HG03159 (cell line): ENCODE results near the gene DLG3.
A peak's percentile ranks its signal among the peaks of the same experiment; 100 is the strongest.
"Not testable (repeated sequence)": the region's sequence is repeated elsewhere in the genome, so short reads cannot be mapped to it uniquely, and the experiment has no call there.

ENCODE experiments used
- ATAC-seq: cut with Tn5 transposase; IDR thresholded peaks from one replicate; pipeline ENCODE4 v1.9.1; 2021; ENCODE audit warnings: mild to moderate bottlenecking, moderate library complexity; ENCODE audit not compliant: unreplicated experiment

DLG3 gene

DNA sequence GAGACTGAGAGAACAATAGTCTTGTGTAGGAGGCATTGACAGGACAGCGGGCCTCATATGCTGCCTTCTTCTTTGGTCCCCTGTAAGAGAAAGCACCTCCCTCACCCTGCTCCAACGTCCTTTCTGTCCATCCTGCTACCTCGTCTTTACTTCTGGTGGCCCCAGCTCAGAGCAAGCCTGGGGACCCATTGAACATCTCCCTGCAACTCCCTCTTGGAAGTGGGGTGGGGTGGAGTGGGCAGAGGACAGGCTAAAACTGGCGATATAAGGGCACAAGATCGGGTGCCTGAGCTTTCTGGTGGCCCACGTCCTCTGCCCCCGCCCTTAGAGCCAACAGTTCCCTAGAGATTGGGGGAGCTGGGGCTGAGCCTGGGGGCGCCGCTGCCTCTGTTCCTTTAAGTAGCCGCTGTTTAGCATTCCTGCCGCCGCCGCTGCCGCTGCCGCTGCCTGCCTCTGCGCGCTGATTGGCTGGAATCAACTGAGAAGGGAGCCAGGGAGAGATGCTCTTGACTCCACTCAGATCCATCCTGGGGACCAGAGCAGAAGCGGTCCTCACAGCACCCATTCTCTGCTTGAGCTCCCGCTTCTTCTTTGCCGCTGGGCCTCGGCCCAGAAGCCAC is at the start of gene DLG3:
Gene DLG3 (plus strand): TSS at position 510 of the 620 bp plus-strand sequence. CDS start 367 bp downstream, outside the sequence.
- ATAC-seq: no peak

DNA sequence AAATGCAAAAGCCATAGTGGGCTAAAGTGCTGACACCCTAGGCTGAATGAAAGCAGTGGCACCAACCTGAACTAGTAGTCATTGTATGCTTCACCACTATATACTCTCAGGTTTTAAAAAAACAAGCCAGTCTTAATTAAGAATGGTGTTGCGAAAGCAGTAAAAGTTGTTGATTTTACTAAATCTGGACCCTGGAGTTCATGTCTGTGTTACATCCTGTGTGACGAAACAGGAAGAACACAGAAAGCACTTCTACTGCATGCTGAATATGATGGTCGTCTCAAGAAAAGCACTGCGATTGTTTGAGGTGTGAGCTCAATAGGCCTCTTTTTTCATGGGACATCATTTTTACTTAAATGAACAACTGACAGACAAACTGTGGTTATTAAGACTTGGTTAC is 45.7 kb upstream of the DLG3 start:
- ATAC-seq: no peak

DNA sequence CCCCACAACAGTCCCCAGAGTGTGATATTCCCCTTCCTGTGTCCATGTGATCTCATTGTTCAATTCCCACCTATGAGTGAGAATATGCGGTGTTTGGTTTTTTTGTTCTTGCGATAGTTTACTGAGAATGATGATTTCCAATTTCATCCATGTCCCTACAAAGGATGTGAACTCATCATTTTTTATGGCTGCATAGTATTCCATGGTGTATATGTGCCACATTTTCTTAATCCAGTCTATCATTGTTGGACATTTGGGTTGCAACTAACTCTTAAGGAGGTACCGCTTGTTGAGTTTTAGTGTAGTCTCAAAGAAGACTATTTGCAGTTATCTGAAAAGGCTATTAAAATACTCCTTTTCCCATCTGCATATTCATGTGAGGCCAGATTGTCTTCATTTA is 44.5 kb upstream of the DLG3 start:
- not testable (repeated sequence) for ATAC-seq

DNA sequence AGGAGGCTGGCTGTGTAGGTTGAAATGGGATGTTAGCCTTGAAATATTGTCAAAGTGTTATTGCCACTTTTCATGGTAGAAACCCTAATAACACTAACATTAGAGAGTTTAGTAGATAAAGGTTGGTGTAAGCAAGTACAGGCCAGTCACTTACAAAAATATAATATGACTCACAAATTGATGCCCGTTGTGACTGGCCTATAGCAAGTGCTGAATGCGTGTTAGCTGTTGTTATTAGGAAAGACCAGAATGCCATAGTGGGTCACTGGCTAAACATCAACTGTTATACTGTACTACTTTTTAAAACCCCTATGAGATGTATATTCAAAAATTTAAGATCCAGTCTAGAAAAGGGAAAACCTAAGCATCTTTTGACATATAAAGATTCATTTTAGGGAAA is 41.9 kb upstream of the DLG3 start:
- no peak for ATAC-seq

DNA sequence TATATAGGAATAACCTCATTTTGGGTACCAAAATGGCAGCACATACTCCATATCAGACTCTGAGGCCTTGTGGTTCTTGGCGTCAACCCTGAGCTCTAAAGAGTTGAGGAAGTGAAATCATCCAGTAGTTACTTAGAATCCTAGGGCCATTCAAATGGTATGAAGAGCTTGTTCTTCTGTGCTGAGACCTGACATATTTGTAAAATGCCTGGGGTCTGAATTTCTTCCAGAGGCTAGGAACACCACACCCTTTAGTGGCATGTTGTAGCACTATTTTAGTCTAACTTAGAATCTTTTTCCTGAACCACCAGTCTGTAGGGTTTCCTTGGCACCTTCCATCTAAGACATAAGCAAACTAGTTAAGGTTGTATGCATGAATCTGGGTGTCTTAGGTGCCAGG is 39.6 kb upstream of the DLG3 start:
- no peak for ATAC-seq

DNA sequence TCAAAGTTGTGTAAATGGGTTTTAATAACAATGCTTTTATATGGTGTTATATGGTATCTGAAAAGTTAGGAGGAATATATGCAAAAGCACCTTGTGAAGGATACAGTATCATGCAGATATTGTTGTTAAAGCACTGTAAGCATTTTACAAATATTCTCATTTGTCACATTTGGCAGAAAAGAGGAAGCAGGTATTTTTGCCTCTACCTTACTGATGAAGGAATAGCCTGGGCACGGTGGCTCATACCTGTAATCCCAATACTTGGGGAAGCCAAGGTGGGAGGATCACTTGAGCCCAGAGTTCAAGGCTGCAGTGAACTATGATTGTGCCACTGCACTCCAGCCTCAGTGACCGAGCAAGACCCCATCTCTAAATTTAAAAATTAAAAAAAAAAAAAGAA is 33.7 kb upstream of the DLG3 start:
- no peak for ATAC-seq

DNA sequence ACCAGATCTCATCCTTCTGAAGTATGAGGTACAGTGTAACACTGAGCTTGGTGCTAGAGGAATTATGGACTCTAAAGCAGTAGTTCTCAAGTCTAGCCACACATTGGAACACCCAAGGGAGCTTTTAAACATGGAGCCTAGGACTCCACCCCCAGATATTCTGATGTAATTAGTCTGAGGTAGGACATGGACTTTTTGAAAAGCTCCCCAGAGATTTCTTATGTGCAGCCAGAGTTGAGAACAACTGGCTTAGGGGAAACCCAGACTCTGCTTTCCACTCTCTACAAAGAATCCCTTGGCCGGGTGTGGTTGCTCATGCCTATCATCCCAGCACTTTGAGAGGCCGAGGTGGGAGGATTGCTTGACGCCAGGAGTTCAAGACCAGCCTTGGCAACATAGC is 33.2 kb upstream of the DLG3 start:
- no peak for ATAC-seq

DNA sequence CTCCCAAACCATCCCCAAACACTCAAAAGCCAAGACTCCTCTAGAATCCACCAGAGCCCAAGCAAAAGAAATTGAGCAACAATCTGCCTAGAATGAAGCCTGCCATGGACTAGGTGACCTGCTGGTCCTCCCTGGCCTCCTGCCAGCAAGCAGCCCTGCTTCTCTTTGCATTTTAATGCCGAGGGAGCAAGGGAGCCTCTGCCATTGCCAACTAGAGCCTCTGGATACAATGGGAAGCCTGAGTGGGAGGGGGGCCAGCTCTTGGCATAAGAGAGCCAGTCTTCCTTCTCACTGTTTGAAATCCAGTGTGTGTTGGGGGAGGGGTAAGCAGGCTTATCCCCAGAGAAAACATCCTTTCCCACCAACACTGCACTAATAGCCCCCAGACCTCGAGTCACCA is 23.0 kb upstream of the DLG3 start:
- ATAC-seq: no peak

DNA sequence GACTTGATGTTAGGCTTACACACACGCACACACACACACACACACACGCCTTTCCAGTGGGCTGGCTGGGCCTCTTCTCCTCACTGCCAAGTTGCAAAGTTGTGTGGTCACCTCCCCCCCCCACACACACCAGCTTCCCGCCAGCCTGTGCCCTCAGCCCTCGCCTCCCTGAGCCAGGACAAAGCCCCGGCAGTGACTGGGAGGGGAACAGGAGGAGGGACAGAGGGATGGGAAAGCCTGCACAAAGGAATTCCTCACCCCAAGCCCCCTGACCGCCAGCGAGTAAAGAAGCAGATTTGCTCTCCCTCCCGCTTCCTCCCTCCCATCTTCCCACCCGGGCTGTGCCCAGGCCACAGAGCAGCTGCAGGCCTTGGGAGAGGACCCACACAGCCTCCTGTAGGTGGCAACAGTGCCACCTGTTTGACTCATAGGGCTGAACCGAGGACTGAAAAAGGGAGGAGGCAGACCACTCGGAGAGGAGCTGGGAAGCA is 21.7 kb upstream of the DLG3 start, which contains the start of gene GDPD2:
Gene GDPD2 (plus strand): TSS at position 464 of the 491 bp plus-strand sequence. CDS start 1,671 bp downstream, outside the sequence.
- ATAC-seq: no peak

DNA sequence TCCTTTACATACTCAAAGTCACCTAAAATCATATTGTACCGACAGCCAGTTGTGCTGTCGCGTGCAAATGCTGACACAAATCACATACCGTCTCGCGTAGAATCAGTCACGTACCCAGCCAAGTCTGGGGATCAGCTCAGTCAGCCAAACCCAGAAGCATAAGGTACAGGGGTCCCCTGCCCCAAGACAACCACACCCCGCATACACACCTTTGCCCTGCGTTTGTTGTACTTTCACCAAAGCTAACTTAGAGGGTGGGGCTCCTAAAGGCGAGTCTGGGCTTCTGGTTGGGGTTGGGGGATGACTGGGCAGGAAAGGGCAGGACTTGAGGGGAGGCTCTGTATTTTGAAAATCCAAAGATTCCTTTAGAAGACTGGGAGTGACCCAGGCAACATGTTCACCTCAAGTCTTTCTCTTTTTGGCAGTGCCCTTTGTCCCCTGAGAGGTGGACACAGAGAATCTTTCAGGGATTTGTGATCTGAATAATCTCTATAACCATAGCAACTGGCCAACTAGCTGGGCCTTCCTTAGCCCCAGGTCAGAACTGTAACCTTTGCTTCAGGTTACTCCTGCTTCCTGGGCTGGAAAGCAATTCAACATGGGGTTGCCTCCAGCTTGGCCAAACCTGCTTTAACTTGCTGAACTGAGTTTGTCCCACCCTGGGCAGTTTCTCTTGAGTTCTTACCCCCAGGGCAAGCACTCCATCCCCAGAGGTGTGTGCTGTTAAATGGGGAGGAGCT is 20.5 kb upstream of the DLG3 start:
- no peak for ATAC-seq

DNA sequence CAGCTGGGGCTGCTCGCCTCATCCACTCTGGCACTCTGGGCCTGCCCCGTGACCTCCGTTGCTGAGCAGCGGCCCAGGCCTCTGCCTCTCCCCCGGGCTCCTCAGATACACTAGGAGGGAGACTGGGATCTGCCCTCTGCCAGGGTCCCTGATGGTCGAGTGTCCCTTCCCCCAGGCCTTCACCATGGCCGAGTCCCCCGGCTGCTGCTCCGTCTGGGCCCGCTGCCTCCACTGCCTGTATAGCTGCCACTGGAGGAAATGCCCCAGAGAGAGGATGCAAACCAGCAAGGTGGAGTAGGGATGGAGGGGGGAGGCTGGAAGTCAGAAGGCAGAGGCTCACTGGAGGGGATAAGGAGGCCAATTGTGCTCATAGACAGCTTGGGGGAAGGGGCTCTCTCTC is 19.8 kb upstream of the DLG3 start:
- no peak for ATAC-seq

DNA sequence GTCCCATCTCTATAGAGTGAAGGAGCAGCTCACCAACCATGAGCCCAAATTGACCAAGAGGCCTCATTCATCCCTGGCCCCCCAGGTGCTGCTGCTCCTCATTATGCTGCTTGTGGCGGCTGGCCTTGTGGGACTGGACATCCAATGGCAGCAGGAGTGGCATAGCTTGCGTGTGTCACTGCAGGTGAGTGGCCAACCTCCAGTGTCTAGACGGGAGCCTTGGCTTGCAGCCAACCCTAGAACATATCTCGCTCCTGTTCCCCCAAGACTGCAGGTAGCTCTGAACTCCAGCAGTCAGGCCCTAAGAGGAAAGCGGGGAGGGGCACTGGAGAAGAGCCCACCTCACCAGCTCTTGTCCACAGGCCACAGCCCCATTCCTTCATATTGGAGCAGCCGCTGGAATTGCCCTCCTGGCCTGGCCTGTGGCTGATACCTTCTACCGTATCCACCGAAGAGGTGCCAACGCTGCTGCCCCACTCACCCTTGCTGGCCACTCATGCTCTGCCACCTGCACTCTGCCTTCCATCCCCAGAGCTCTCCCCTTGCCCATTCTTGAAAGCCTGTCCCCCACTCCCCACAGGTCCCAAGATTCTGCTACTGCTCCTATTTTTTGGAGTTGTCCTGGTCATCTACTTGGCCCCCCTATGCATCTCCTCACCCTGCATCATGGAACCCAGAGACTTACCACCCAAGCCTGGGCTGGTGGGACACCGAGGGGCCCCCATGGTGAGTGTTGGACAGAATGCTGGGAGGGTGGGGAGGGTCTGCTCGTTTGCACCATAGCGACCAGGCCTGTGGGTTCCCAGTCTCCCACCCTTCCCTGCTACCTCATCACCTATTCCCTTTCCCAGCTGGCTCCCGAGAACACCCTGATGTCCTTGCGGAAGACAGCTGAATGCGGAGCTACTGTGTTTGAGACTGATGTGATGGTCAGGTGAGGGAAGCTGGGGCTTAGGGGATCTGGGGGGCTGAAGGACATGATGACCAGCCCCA is 18.1 kb upstream of the DLG3 start:
- no peak for ATAC-seq

DNA sequence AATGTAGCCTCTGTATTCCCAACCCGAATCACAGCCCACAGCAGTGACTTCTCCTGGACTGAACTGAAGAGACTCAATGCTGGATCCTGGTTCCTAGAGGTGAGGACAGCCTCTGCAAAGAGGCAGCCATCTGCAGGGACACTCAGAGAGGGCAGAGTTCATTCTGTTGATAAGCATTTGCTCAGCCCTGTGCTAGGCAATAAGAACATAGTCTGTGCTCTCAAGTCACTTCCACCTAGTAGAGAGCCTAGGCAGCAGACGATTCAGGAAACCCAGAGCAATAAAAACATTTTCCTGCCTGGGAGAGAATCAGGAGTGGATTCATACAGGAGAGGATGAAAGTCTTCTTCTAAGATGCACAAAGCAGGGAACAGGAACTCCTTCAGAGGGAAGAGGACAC is 17.3 kb upstream of the DLG3 start:
- no peak for ATAC-seq

DNA sequence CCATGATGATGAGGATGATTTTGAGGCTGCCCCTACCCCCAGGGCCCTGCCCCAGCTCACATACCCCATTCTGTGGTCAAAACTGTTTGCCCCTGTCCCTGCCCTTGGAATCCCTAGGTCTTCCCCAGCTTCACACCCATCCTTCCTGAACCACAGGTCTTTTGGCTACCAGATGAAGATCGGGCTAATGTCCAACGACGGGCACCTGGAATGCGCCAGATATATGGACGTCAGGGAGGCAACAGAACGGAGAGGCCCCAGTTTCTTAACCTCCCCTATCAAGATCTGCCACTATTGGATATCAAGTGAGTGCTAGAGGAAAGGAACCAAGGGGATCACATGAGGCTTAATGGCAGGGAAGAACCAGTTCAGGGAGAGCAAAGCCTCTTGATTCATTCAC is 14.9 kb upstream of the DLG3 start:
- no peak for ATAC-seq

DNA sequence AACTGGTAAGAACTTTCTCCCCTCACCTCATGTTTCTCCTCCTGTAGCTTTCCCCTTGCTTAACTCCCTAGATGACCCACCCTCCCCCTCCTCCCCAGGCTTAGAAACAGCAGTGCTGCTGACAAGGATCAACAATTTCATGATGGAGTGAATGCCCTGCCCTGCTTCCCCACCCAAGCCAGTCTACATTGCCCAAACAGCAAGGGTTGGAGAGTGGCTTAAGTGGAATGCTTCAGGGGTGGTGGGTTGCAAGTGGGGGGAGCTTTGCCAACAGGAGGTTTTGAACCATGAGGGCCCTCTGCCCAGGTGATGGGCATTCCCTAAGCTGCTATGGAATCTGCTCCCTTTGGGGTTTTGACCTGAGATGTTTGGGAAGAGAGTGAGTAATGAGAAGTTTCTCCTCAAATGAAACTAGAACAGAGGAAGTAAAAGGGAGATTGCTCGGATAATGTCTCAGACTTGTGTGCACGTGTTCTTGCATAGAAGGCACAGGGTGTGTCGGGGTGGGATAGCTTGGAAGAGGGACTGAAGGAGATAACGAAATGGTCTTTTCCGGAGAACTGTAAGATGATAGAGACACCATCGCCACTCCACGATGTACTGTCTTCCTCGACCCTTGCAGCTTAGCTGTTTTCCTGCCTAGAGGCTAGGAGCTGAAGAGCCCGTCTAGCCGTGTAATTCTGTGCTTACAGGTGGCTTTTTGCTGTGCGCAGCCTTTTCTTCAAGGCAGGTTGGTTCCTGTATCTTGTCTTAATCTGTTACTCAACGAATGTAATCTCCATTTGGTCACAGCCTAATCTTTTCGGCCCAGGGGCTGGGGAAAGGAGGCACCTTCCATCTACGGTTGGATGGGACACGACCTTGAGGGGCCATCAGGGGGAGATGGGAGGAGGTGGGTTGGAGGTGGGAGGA is 11.4 kb upstream of the DLG3 start:
- ATAC-seq: no peak

DNA sequence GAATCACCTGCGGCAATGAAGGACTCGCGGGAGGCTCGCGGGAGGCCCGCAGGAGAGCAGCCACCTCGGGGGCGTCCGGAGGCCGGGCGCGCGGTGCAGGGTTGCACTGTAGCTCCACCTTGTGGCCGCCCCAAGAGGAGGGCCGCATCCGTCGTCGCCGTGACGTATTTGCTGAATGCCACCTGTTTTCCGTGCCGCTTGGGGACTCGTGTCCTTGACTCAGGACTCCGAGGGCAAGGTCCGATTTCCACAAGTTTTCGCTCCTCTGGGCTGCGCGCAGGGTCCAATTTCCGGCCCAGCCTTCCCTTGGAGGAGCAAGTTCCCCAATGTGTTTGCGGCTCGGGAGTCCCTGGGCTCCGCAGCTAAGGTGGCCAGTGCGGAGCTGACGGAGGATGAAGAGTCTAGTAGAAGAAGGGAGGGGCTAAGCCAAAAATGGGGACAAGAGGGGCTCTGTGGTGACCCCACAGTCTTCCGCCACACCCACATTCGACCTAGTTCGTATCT is 10.7 kb upstream of the DLG3 start:
- peak; percentile 72 for ATAC-seq

DNA sequence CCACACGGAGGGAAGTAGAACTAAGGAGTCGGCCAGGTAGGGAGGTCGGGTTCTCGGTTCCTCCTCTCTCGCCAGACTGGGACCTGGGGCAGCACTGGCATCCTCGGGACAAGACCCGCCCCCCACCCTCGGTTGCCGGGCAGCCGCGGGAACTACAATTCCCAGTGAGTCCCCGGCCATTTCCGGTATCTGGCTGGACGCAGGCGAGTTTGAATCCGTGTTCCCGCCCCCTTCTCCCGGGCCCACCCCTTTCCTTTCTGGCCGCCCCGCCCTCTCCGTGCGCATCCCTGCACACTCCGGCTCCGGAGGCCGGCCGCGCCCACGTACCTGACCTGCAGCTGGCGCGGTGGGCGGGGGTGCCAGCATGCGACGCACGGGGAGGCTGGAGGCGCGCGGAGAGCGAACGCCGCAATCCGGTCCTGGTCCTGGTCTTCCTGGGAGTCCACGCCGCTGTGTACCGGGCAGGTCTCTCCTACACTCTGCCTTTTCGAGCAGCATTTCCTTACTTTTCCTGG is 10.2 kb upstream of the DLG3 start:
- peak; percentile 40 for ATAC-seq

DNA sequence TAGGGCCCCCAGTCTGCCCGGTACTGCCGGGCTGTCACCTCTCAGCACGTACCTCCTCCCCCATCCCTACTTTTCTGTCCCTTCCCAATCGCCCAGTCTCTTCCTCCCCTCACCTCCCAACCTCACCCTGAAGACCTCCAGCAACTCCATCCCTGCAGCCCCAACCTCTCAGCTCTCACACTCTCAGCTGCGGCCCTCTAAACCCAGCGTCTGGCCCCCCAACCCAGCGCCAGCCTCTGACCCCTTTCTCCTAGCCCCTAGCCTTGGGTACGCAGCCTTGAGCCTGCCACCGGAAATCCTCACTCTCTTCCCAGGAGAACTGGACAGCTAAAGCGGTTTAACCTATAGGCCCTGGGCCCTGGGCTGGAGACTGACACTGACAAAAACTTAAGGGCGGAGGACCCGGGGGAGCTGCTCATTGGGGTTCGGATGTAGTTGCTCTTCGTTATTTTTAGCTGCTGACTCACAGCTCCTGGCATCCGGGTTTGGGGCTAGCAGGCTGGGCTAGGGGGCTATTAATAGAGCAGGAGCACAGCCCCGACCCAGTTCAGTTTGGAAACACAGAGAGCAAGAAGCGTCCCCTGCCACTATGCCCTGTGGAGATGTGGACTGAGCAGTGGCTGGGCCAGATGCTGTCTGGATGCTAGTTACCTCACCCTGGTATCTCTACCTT is 9.6 kb upstream of the DLG3 start:
- ATAC-seq: no peak

DNA sequence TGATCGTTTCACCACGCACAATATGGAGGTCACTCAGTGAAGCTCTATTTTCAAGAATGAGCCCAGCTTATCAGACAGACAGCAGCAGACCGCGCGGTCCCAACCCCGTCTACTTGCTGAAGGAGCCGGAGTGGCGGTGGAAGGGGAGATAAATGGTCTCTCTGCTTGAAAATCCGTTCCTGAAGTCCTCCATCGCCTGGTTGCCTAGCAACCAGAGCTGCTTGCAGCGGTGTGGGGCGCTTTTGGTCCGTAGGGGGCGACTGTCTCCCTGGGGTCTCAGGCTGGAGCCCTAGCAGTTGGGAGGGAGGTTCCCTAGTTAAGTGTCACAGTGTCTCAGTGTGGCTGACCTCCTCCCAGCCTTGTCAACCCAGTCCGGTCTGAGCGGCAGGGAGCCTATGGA is 8.3 kb upstream of the DLG3 start:
- no peak for ATAC-seq
